Calu3 (cell line): ENCODE measurements around the gene METAP2. TPM values are rescaled to one million over a fixed set of nuclear protein-coding genes. Genes with fewer than 3 reads are reported as not detected.

ENCODE experiments used
- BruUV-seq: library from RNA; stranded (reverse); fragments of 400-500 nt; replicated peaks from 2 replicates; lab custom pipeline; 2021; lab: Mats Ljungman, UMichigan
- CTCF ChIA-PET: fragments of 300-600 bp; sonication (Branson Sonifier 250); formaldehyde crosslinking; loops from one replicate; lab custom pipeline; 2022; ENCODE audit warnings: antibody characterized with exemption; lab: Charles Lee
- DNase-seq: peaks from one replicate; pipeline ENCODE4 v3.0.0; 2022
- H3K27ac Mint-ChIP-seq: one replicate; pipeline ENCODE4 v1.8.0; 2022; ENCODE audit warnings: mixed read lengths; ENCODE audit not compliant: unreplicated experiment
- H3K27me3 Mint-ChIP-seq: one replicate; pipeline ENCODE4 v1.8.0; 2022; ENCODE audit warnings: mixed read lengths; ENCODE audit not compliant: unreplicated experiment
- H3K36me3 Mint-ChIP-seq: one replicate; pipeline ENCODE4 v1.8.0; 2022; ENCODE audit warnings: mild to moderate bottlenecking, moderate library complexity, mixed read lengths; ENCODE audit not compliant: insufficient read depth, unreplicated experiment
- H3K4me1 Mint-ChIP-seq: one replicate; pipeline ENCODE4 v1.8.0; 2022; ENCODE audit warnings: mild to moderate bottlenecking, low read depth, mixed read lengths; ENCODE audit not compliant: unreplicated experiment
- H3K4me3 Mint-ChIP-seq: one replicate; pipeline ENCODE4 v1.8.0; 2022; ENCODE audit warnings: mild to moderate bottlenecking, low read depth, moderate library complexity, mixed read lengths; ENCODE audit not compliant: unreplicated experiment
- H3K9me3 Mint-ChIP-seq: one replicate; pipeline ENCODE4 v1.8.0; 2022; ENCODE audit warnings: low read depth, mixed read lengths; ENCODE audit not compliant: unreplicated experiment
- intact Hi-C: fragments of 100-400 bp; cut with micrococcal nuclease; formaldehyde crosslinking; loops from one replicate; pipeline ENCODE4 v1.10.0; 2022; ENCODE audit not compliant: unreplicated experiment
- total RNA-seq: library from RNA; stranded (reverse); gene quantifications from 2 replicates; pipeline ENCODE4 v1.2.3, GENCODE V29; 2022
- TF ChIP-seq, protein P1 (sequence below): fragments of 200-600 bp; IDR thresholded peaks from one replicate; pipeline ENCODE4 v1.8.0; 2022; ENCODE audit warnings: antibody characterized with exemption; ENCODE audit not compliant: unreplicated experiment

METAP2 gene
- total RNA-seq, 1 experiment from 2014 or later: 96.3 TPM

- H3K27me3 Mint-ChIP-seq: no peaks in the 10 kb centered on the region
- CTCF ChIA-PET: no interaction called here
- TF ChIP-seq, protein P1, sequence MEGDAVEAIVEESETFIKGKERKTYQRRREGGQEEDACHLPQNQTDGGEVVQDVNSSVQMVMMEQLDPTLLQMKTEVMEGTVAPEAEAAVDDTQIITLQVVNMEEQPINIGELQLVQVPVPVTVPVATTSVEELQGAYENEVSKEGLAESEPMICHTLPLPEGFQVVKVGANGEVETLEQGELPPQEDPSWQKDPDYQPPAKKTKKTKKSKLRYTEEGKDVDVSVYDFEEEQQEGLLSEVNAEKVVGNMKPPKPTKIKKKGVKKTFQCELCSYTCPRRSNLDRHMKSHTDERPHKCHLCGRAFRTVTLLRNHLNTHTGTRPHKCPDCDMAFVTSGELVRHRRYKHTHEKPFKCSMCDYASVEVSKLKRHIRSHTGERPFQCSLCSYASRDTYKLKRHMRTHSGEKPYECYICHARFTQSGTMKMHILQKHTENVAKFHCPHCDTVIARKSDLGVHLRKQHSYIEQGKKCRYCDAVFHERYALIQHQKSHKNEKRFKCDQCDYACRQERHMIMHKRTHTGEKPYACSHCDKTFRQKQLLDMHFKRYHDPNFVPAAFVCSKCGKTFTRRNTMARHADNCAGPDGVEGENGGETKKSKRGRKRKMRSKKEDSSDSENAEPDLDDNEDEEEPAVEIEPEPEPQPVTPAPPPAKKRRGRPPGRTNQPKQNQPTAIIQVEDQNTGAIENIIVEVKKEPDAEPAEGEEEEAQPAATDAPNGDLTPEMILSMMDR: no peak
These were observed 18.5 kb downstream of the METAP2 start for GRCh38 chr12:95492462-95492861.

GRCh38 chr12:95494888-95495287 is 20.9 kb downstream of the METAP2 start:
- BruUV-seq: no TSS peak
- no peak for DNase-seq
- TF ChIP-seq, protein P1: no peak
- Mint-ChIP-seq H3K9me3 (peaks cover 2% of the 10 kb centered on the region), H3K27ac (no peak overlapping the region), H3K27me3 (no peaks in the 10 kb centered on the region), H3K36me3 (peaks cover 53% of the 10 kb centered on the region), H3K4me1 (no peaks in the 10 kb centered on the region), H3K4me3 (no peak overlapping the region)
- intact Hi-C loops: no loop called here
- CTCF ChIA-PET: no interaction called here

More at GRCh38 chr12:95492462-95492861, 18.5 kb downstream of the METAP2 start:
- DNase-seq: no peak
- peaks cover 35% of the 10 kb centered on the region for H3K36me3 Mint-ChIP-seq
- no peaks in the 10 kb centered on the region for H3K4me1 Mint-ChIP-seq
- H3K9me3 Mint-ChIP-seq: peaks cover 2% of the 10 kb centered on the region
- intact Hi-C loops: no loop called here
- BruUV-seq: no TSS peak
- H3K27ac Mint-ChIP-seq: no peak overlapping the region
- no peak overlapping the region for H3K4me3 Mint-ChIP-seq

GRCh38 chr12:95495433-95495832 is 21.5 kb downstream of the METAP2 start:
- intact Hi-C loops: no loop called here
- H3K4me1 Mint-ChIP-seq: no peaks in the 10 kb centered on the region
- no peak for DNase-seq
- TF ChIP-seq, protein P1: no peak
- BruUV-seq: no TSS peak
- no peak overlapping the region for H3K27ac Mint-ChIP-seq
- peaks cover 52% of the 10 kb centered on the region for H3K36me3 Mint-ChIP-seq
- H3K27me3 Mint-ChIP-seq: no peaks in the 10 kb centered on the region
- CTCF ChIA-PET: no interaction called here
- H3K4me3 Mint-ChIP-seq: no peak overlapping the region
- H3K9me3 Mint-ChIP-seq: peaks cover 2% of the 10 kb centered on the region

GRCh38 chr12:95497031-95497430 is 23.1 kb downstream of the METAP2 start:
- H3K4me1 Mint-ChIP-seq: no peaks in the 10 kb centered on the region
- H3K27me3 Mint-ChIP-seq: no peaks in the 10 kb centered on the region
- intact Hi-C loops: no loop called here
- peaks cover 49% of the 10 kb centered on the region for H3K36me3 Mint-ChIP-seq
- CTCF ChIA-PET: no interaction called here
- TF ChIP-seq, protein P1: no peak
- DNase-seq: no peak
- no peak overlapping the region for H3K4me3 Mint-ChIP-seq
- no TSS peak for BruUV-seq
- H3K9me3 Mint-ChIP-seq: peaks cover 2% of the 10 kb centered on the region
- H3K27ac Mint-ChIP-seq: no peak overlapping the region
